Activated CD8-positive, alpha-beta T cell treated with anti-CD3 and anti-CD28 coated beads for 36 hours (primary cell): ENCODE measurements around the gene TAC3. TPM values are rescaled to one million over a fixed set of nuclear protein-coding genes. Genes with fewer than 3 reads are reported as not detected.

ENCODE experiments used
- ATAC-seq: fragments of 200-7000 bp; cut with Tn5 transposase; one replicate; pipeline ENCODE4 v1.10.0; 2021; ENCODE audit warnings: mild to moderate bottlenecking, moderate library complexity
- CTCF ChIA-PET: fragments of 350-600 bp; sonication (Branson Sonifier 250); formaldehyde crosslinking; loops from one replicate; lab custom pipeline; 2021; ENCODE audit warnings: antibody characterized with exemption; lab: Charles Lee
- POLR2A ChIA-PET: fragments of 350-600 bp; sonication (Branson Sonifier 250); formaldehyde crosslinking; loops from one replicate; lab custom pipeline; 2021; ENCODE audit warnings: antibody characterized with exemption; lab: Charles Lee
- DNase-seq: peaks from one replicate; pipeline ENCODE4 v3.0.0-alpha.2; 2020
- H3K27ac Mint-ChIP-seq: one replicate; pipeline ENCODE4 v1.8.0; 2021; ENCODE audit warnings: mild to moderate bottlenecking, mixed read lengths
- H3K27me3 Mint-ChIP-seq: one replicate; pipeline ENCODE4 v1.8.0; 2021; ENCODE audit warnings: mixed read lengths
- H3K36me3 Mint-ChIP-seq: one replicate; pipeline ENCODE4 v1.8.0; 2021; ENCODE audit warnings: low read depth, mixed read lengths
- H3K4me1 Mint-ChIP-seq: one replicate; pipeline ENCODE4 v1.8.0; 2021; ENCODE audit warnings: low read depth, mixed read lengths
- H3K4me3 Mint-ChIP-seq: one replicate; pipeline ENCODE4 v1.8.0; 2021; ENCODE audit warnings: mild to moderate bottlenecking, moderate library complexity, mixed read lengths
- H3K9me3 Mint-ChIP-seq: one replicate; pipeline ENCODE4 v1.8.0; 2021; ENCODE audit warnings: mixed read lengths
- intact Hi-C: fragments of 100-400 bp; cut with micrococcal nuclease; formaldehyde crosslinking; loops from one replicate; pipeline ENCODE4 v1.10.0; 2022
- total RNA-seq, 2 experiments: library from RNA; stranded (reverse); gene quantifications; one replicate each; pipeline ENCODE4 v1.2.3, GENCODE V29; 2021
- TF ChIP-seq, protein P1 (sequence below): fragments of 200-600 bp; IDR thresholded peaks from one replicate; pipeline ENCODE4 v1.8.0; 2022; ENCODE audit warnings: antibody characterized with exemption, mild to moderate bottlenecking

Gene TAC3
- total RNA-seq, 2 experiments from 2014 or later: 0.34 to 0.54 TPM

DNA sequence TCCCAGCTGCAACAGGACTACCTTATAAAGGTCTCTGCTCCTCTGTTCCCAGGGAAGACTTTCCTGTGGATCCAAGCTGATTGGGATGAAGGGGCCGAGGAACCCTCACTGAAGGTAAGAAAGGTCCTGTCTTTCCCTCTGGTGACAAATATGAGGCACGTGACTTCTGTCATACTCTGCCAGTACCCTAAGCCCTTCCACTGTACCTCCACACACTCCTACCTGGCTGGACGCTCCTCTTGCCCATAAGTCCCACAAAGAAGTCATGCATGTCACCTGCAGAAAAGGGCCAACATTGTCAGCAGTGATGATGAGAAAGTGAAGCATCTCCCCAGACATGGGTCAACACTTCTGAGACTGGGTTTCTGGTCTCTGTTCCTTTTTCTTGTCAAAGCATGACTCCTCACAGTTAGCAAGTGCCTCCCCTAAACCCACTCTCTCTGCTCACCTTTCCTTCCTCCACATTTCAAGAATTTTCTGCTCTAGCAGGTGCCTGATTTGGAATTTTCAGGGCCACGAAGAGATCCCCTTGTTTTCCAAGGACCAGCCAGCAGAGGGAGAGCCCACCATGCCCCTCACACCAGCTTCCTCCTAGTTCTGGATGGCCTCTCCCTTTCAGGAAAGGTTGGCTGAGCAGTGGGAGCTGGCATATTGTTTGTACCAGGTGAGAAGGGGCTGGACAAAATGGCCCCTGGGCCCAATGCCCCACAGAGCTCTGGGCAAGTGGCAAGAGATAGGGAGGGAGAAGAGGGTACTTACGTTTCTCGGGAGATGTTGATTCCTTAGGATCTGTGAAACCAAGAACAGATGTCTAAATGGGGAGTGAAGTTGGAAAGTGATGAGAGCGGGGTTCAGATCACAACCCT is 3.5 kb downstream of the TAC3 start:
- DNase-seq (no peak), ATAC-seq (no peak)
- Mint-ChIP-seq H3K27me3 (no peaks in the 10 kb centered on the region), H3K4me3 (no peak overlapping the region), H3K4me1 (peaks cover 23% of the 10 kb centered on the region), H3K36me3 (no peaks in the 10 kb centered on the region), H3K27ac (no peak overlapping the region), H3K9me3 (no peaks in the 10 kb centered on the region)
- ChIA-PET CTCF (interaction anchor here (0.6 to 3.9 kb wide), 7 partner anchors 11 to 292 kb away, joined by 3 to 23 read pairs (median 5); no protein-coding TSS in a partner anchor), POLR2A (interaction anchor here (0.5 to 0.9 kb wide), 4 partner anchors 14 to 75 kb away, joined by 3 read pairs; partner anchors contain the start of gene MYO1A)
- TF ChIP-seq, protein P1, sequence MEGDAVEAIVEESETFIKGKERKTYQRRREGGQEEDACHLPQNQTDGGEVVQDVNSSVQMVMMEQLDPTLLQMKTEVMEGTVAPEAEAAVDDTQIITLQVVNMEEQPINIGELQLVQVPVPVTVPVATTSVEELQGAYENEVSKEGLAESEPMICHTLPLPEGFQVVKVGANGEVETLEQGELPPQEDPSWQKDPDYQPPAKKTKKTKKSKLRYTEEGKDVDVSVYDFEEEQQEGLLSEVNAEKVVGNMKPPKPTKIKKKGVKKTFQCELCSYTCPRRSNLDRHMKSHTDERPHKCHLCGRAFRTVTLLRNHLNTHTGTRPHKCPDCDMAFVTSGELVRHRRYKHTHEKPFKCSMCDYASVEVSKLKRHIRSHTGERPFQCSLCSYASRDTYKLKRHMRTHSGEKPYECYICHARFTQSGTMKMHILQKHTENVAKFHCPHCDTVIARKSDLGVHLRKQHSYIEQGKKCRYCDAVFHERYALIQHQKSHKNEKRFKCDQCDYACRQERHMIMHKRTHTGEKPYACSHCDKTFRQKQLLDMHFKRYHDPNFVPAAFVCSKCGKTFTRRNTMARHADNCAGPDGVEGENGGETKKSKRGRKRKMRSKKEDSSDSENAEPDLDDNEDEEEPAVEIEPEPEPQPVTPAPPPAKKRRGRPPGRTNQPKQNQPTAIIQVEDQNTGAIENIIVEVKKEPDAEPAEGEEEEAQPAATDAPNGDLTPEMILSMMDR: no peak
- intact Hi-C loops: no loop called here

DNA sequence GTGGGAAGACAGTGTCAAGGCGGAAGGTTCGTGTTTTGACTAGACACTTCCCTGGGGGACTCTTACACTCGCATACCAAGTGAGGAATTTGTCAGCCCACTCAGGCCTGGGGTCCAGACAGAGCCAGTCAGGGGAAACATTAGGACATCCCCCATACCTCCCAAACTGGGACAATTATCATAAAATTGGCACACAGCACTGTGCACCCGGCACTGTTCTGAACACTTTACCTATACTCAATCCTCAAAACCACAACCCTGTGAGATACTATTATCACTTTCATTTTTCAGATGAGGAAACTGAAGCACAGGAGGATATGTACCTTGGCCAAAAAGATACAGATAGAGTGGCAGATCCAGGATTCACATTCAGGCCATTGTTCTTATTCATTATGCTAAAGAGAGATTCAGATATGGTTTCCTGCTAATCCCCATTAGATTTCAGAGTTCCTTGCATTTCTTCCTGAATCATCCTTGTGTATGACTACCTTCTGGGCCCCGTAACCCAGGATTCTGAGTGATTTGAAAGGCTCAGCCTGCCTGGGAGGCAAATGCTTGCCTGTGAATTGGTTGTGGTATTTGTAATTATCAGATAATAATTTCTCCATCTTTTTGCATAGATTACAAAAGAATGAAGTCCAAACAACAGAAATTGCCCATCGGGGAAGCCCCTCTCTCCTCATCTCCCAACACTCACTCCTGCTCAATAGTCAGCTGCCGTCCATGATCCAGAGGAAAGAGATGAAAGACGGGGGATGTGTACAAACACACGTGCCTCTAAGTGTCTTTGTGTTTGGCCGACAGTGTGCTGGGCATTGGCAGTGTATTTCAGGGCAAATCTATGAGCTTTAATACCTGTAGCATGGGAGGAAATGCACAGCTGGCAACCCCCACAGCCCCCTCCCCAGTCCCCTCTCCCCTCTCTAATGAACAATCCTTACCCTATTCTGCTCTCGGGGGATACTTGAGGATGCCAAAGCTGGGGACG is 4.6 kb downstream of the TAC3 start:
- Mint-ChIP-seq H3K4me3 (no peak overlapping the region), H3K9me3 (no peaks in the 10 kb centered on the region), H3K27ac (no peak overlapping the region), H3K4me1 (peaks cover 33% of the 10 kb centered on the region), H3K36me3 (no peaks in the 10 kb centered on the region), H3K27me3 (no peaks in the 10 kb centered on the region)
- ChIA-PET CTCF (interaction anchor here (0.6 to 3.9 kb wide), 12 partner anchors 9 to 291 kb away, joined by 3 to 23 read pairs (median 3); no protein-coding TSS in a partner anchor), POLR2A (interaction anchor here (0.5 to 1.0 kb wide), 5 partner anchors 13 to 99 kb away, joined by 3 read pairs; partner anchors contain the start of genes MYO1A and STAT6)
- TF ChIP-seq, protein P1: no peak
- intact Hi-C loops: no loop called here
- DNase-seq (peak; percentile 42), ATAC-seq (peak; percentile 70)

DNA sequence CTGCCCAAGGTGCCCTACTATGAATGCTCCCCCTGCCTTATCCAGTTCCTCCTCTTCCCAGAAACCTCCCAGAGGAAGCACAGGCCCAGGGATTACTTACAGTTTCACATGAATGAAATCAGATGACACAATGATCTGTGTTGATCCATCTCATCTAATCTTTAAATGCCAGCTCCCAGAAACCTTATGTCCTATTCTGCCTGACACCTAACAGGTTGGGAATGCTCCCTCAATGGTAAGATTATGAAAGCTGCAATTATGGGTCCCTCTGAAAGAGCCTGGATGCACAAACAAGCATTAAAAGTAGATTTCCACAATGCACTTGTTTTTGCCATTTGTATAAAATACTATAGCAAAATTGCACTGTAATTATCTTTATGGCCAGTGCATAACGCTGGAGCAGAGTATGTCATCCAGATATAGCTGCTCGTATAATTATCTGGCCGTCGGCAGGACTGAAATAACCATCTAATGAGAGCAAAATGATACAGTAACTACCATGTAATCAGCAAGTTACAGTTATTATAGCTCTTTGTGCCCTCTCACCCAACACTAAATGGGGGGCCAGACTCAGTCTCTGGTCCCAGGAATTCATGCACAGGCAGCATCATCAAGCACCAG is 5.6 kb downstream of the TAC3 start:
- Mint-ChIP-seq H3K4me3 (no peak overlapping the region), H3K27ac (no peak overlapping the region), H3K27me3 (no peaks in the 10 kb centered on the region), H3K4me1 (peaks cover 34% of the 10 kb centered on the region), H3K9me3 (no peaks in the 10 kb centered on the region), H3K36me3 (no peaks in the 10 kb centered on the region)
- ChIA-PET POLR2A (interaction anchor here (0.9 to 1.0 kb wide), 2 partner anchors 100 to 229 kb away, joined by 3 read pairs; partner anchors contain the start of gene STAT6), CTCF (interaction anchor here (0.6 to 3.9 kb wide), 14 partner anchors 9 to 203 kb away, joined by 3 to 23 read pairs (median 3); no protein-coding TSS in a partner anchor)
- TF ChIP-seq, protein P1: no peak
- intact Hi-C loops: no loop called here
- DNase-seq (no peak), ATAC-seq (no peak)

DNA sequence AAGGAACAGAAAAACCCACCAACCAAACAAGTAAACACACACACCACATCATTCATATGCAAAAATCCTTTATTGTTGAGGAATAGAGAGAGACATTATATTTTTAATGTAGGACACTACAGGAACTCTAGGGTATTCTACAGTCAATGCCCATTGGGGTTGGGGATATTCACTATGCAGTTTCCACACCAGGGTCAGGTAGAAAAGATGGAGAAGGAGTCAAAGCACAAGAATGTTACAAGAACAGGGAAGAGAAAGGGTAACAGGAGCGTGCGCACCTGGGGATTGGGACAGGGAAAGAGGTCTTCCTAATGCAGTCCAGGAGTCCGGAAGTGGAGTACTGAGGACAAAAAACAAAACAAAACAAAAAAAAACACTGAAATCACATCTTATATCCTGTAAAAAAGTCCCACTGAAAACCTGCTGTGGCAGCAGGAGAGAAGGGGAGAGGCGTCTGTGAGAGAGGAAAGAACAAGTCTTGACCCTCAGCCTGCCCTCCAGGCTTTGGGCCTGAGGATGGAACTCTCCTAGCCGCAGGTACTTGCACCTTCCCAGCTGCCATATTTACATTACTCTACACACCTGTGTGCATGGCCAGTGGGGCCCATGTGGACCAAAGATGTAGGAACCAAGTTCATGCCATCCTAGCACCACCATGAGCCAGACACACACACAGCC is 6.2 kb downstream of the TAC3 start:
- Mint-ChIP-seq H3K36me3 (no peaks in the 10 kb centered on the region), H3K4me3 (no peak overlapping the region), H3K27me3 (no peaks in the 10 kb centered on the region), H3K27ac (no peak overlapping the region), H3K9me3 (no peaks in the 10 kb centered on the region), H3K4me1 (peaks cover 40% of the 10 kb centered on the region)
- TF ChIP-seq, protein P1: no peak
- ChIA-PET POLR2A (interaction anchor here (0.9 kb wide), 1 partner anchor 230 kb away, joined by 3 read pairs; no protein-coding TSS in a partner anchor), CTCF (interaction anchor here (0.9 to 3.9 kb wide), 9 partner anchors 8 to 204 kb away, joined by 3 to 23 read pairs (median 8); no protein-coding TSS in a partner anchor)
- DNase-seq: no peak
- no peak for ATAC-seq
- intact Hi-C loops: loop anchor here (5.0 kb wide), 1 partner anchor 102 kb away; the partner anchor contains the start of gene STAT6
